Measurements from ENCODE around the gene GOLGA6L22. TPM values are rescaled to one million over a fixed set of nuclear protein-coding genes. Genes with fewer than 3 reads are reported as not detected.
A peak's percentile ranks its signal among the peaks of the same experiment; 100 is the strongest.
"Not testable (repeated sequence)": the region's sequence is repeated elsewhere in the genome, so short reads cannot be mapped to it uniquely, and the experiment has no call there.

Gene GOLGA6L22
- total RNA-seq: not detected in 2 replicates

DNA sequence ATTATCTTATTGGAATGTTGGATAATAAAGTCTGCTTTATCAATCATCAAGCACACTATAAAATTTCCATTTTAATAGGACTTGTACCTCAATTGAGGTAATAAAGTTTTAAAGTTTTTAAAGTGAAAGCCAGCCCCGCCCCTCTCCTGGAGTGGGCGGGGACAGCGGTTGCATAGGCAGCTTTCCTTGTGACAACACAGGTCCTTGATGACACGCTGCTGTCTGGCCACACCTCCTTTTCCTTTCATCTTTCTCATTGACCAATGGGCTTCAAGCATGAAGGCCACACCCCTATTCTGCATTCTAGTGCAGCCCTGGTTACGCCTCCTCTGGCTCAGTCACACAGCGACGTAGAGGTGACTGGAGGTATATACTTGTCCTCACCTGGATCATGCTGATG, at the start of gene GOLGA6L22:
GOLGA6L22 (plus strand) TSS at position 301 of the 400 bp plus-strand sequence; CDS start at position 392, 91 bp downstream.
- H3K27ac Mint-ChIP-seq; H3K4me1 Mint-ChIP-seq (ENCODE audit: low read depth); DNase-seq (ENCODE audit: low spot score); H3K4me3 Mint-ChIP-seq; intact Hi-C loops (cut with micrococcal nuclease); H3K9me3 Mint-ChIP-seq; H3K36me3 Mint-ChIP-seq (ENCODE audit: low read depth); H3K27me3 Mint-ChIP-seq (ENCODE audit: insufficient read depth): not testable (repeated sequence)

- H3K27ac Mint-ChIP-seq; H3K27me3 Mint-ChIP-seq (ENCODE audit: insufficient read depth); H3K9me3 Mint-ChIP-seq; H3K4me1 Mint-ChIP-seq (ENCODE audit: low read depth); DNase-seq (ENCODE audit: low spot score); H3K36me3 Mint-ChIP-seq (ENCODE audit: low read depth); intact Hi-C loops (cut with micrococcal nuclease); H3K4me3 Mint-ChIP-seq: not testable (repeated sequence)
These were observed 41.4 kb upstream of the GOLGA6L22 start for GRCh38 chr15:22417288-22417687.

GRCh38 chr15:22417795-22418194, 40.9 kb upstream of the GOLGA6L22 start:
- DNase-seq (ENCODE audit: low spot score); H3K4me1 Mint-ChIP-seq (ENCODE audit: low read depth); H3K27ac Mint-ChIP-seq; intact Hi-C loops (cut with micrococcal nuclease); H3K9me3 Mint-ChIP-seq; H3K27me3 Mint-ChIP-seq (ENCODE audit: insufficient read depth); H3K4me3 Mint-ChIP-seq; H3K36me3 Mint-ChIP-seq (ENCODE audit: low read depth): not testable (repeated sequence)

DNA sequence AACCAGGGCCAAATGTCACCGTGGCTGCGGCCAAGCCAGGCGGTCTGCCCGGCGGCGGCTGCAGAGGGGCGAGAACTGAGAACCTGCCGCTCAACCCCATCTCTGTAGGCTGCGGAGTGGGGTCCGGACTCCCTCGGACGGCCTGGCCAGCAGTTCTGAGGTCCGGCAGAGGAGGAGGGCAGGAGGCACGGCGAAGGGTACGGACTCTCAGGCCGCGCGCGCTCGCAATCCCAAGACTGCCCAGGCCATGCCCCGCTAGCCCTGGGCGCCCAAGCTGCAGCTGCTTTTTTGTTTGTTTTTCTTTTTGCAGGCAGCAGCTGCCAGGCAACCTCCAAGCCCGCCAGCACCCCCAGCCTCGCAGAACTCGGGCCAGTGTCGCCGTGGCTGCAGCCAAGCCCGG, 40.5 kb upstream of the GOLGA6L22 start:
- H3K36me3 Mint-ChIP-seq (ENCODE audit: low read depth); intact Hi-C loops (cut with micrococcal nuclease); H3K4me1 Mint-ChIP-seq (ENCODE audit: low read depth); H3K27me3 Mint-ChIP-seq (ENCODE audit: insufficient read depth); DNase-seq (ENCODE audit: low spot score); H3K9me3 Mint-ChIP-seq; H3K27ac Mint-ChIP-seq; H3K4me3 Mint-ChIP-seq: not testable (repeated sequence)

DNA sequence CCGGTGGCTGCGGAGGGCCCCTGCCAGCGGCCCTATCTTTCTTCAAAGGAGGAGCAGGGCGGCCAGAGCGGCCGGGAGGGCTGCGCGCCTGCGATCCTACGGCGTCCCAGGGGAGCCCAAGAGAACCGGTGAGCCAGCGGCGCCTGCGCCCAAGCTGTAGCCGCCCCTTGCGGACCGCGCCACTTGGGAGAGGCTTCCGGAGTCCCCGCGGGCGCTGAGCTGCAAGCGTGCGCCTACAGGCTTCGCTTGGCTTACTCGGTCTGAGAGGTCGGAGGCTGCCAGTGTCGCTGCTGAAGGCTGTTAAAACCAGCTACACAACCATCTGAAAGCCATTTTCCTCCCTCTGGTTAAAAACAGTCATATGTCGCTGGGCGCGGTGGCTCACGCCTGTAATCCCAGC, 40.0 kb upstream of the GOLGA6L22 start:
- DNase-seq (ENCODE audit: low spot score); H3K27ac Mint-ChIP-seq; H3K9me3 Mint-ChIP-seq; H3K4me1 Mint-ChIP-seq (ENCODE audit: low read depth); H3K36me3 Mint-ChIP-seq (ENCODE audit: low read depth); H3K4me3 Mint-ChIP-seq; H3K27me3 Mint-ChIP-seq (ENCODE audit: insufficient read depth); intact Hi-C loops (cut with micrococcal nuclease): not testable (repeated sequence)

- H3K4me1 Mint-ChIP-seq (ENCODE audit: low read depth); H3K36me3 Mint-ChIP-seq (ENCODE audit: low read depth); H3K27me3 Mint-ChIP-seq (ENCODE audit: insufficient read depth); intact Hi-C loops (cut with micrococcal nuclease); H3K9me3 Mint-ChIP-seq; DNase-seq (ENCODE audit: low spot score); H3K4me3 Mint-ChIP-seq; H3K27ac Mint-ChIP-seq: not testable (repeated sequence)
These were observed 38.4 kb upstream of the GOLGA6L22 start for GRCh38 chr15:22420340-22420739.

GRCh38 chr15:22429426-22429825, 29.3 kb upstream of the GOLGA6L22 start:
- H3K9me3 Mint-ChIP-seq; H3K27me3 Mint-ChIP-seq (ENCODE audit: insufficient read depth); intact Hi-C loops (cut with micrococcal nuclease); H3K4me3 Mint-ChIP-seq; H3K4me1 Mint-ChIP-seq (ENCODE audit: low read depth); H3K36me3 Mint-ChIP-seq (ENCODE audit: low read depth); DNase-seq (ENCODE audit: low spot score); H3K27ac Mint-ChIP-seq: not testable (repeated sequence)

DNA sequence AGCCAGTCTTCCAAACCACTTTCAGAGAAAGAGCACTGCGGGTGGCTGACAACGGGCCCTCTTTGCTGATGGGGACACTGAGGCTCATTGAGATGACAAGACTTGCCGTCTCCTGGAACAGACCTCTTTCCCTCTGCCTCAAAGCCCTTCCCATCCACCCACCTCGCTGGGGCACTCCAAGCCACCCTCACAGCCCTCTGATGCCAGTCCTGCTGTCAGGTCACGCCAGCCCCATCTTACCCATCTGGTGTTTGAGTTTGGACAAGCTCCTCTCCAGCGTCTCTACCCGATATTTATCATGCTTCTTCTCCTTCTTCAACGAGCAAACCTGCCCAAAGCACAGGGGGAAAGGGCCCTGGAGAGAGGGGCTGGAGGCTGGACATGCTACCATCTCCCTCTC, 27.0 kb upstream of the GOLGA6L22 start:
- DNase-seq (ENCODE audit: low spot score); H3K27me3 Mint-ChIP-seq (ENCODE audit: insufficient read depth); H3K9me3 Mint-ChIP-seq; H3K36me3 Mint-ChIP-seq (ENCODE audit: low read depth); H3K4me3 Mint-ChIP-seq; H3K27ac Mint-ChIP-seq; intact Hi-C loops (cut with micrococcal nuclease); H3K4me1 Mint-ChIP-seq (ENCODE audit: low read depth): not testable (repeated sequence)

DNA sequence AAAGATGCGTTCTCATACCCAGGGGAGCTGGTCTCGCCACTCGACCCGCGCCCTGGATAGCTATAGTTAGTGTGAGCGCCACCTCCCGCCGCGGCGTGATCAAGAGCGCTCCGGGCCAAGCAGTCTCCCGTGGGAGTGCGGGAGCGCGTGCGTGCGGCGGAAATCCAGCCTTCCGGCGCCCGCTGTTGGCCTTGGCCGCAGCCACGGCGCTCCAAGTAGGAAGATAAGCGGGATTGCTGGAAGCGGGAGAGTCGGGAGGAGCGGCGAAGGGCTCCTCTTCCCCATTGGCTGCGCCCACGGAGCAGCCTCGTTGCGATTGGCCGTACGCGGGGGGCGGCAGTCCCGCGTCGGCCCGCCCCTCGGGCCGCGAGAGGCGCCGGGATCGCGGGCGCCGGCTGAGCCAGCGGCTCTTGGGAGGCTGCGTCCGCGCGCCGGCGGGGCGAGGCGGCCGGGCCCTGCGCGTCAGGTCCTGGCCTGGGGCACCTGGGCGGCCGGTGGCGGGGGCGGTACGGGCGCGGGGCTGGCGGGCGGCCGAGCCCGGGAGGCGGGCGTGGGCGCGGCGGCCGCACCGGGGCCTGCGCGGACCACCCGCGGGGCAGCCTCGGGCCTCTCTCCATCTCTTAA, 35.9 kb downstream of the GOLGA6L22 start:
- peak; percentile 36 for DNase-seq (ENCODE audit: low spot score)
- H3K4me3 Mint-ChIP-seq; intact Hi-C loops (cut with micrococcal nuclease); H3K9me3 Mint-ChIP-seq; H3K27me3 Mint-ChIP-seq (ENCODE audit: insufficient read depth); H3K36me3 Mint-ChIP-seq (ENCODE audit: low read depth); H3K4me1 Mint-ChIP-seq (ENCODE audit: low read depth); H3K27ac Mint-ChIP-seq: not testable (repeated sequence)

- H3K4me1 Mint-ChIP-seq (ENCODE audit: low read depth); H3K9me3 Mint-ChIP-seq; H3K27me3 Mint-ChIP-seq (ENCODE audit: insufficient read depth); H3K36me3 Mint-ChIP-seq (ENCODE audit: low read depth); intact Hi-C loops (cut with micrococcal nuclease); H3K4me3 Mint-ChIP-seq; DNase-seq (ENCODE audit: low spot score); H3K27ac Mint-ChIP-seq: not testable (repeated sequence)
These were observed 38.5 kb downstream of the GOLGA6L22 start for GRCh38 chr15:22497200-22497599.

- H3K27ac Mint-ChIP-seq; H3K36me3 Mint-ChIP-seq (ENCODE audit: low read depth); intact Hi-C loops (cut with micrococcal nuclease); DNase-seq (ENCODE audit: low spot score); H3K4me3 Mint-ChIP-seq; H3K4me1 Mint-ChIP-seq (ENCODE audit: low read depth); H3K27me3 Mint-ChIP-seq (ENCODE audit: insufficient read depth); H3K9me3 Mint-ChIP-seq: not testable (repeated sequence)
These were observed 39.7 kb downstream of the GOLGA6L22 start for GRCh38 chr15:22498220-22498925.

DNA sequence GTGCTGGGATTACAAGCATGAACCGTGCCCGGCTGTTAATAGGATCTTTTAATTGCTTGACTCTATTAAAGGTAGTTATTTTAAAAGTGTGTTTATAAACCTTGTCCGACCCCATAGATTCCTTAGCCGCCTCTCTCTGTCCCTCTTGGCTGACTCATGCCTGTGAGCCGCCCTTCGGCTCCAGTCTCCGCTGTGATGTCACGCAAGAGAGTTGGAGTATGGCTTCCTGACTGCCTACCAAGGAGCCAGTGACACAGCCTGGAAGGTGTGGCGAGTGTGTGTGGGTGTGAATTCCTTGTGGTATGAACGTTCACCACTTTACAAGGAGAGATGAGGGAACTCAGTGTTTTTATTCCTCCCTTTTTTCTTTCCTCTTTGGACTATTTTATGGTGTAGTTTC, 43.6 kb downstream of the GOLGA6L22 start:
- H3K27ac Mint-ChIP-seq; intact Hi-C loops (cut with micrococcal nuclease): not testable (repeated sequence)

DNA sequence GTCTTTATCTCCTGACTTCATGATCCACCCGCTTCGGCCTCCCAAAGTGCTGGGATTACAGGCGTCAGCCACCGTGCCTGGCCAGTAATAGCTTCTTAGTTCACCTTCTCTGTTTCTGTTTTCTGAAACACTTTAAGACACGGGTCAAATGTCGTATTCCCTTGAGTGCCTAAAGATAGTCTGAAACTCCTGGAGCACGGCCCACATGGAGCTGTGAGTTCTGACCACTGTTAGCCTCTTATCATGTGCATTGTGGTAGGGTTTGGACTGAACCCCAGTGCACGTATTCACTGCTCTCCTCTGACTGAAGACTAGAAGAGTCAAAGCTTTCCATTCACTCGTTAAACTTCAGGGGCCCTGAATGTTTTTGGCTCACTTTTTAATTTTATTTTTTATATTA, 48.3 kb downstream of the GOLGA6L22 start:
- H3K27ac Mint-ChIP-seq; intact Hi-C loops (cut with micrococcal nuclease): not testable (repeated sequence)

More for the DNA sequence above, 43.6 kb downstream of the GOLGA6L22 start:
- not testable (repeated sequence) for H3K36me3 Mint-ChIP-seq (ENCODE audit: low read depth); H3K4me3 Mint-ChIP-seq; H3K4me1 Mint-ChIP-seq (ENCODE audit: low read depth); H3K9me3 Mint-ChIP-seq; H3K27me3 Mint-ChIP-seq (ENCODE audit: insufficient read depth); DNase-seq (ENCODE audit: low spot score)

GRCh38 chr15:22516140-22516539, 57.4 kb downstream of the GOLGA6L22 start:
- H3K36me3 Mint-ChIP-seq (ENCODE audit: low read depth); H3K9me3 Mint-ChIP-seq; intact Hi-C loops (cut with micrococcal nuclease); H3K4me3 Mint-ChIP-seq; DNase-seq (ENCODE audit: low spot score); H3K4me1 Mint-ChIP-seq (ENCODE audit: low read depth); H3K27me3 Mint-ChIP-seq (ENCODE audit: insufficient read depth); H3K27ac Mint-ChIP-seq: not testable (repeated sequence)

More for the DNA sequence above, 48.3 kb downstream of the GOLGA6L22 start:
- not testable (repeated sequence) for H3K4me1 Mint-ChIP-seq (ENCODE audit: low read depth); H3K27me3 Mint-ChIP-seq (ENCODE audit: insufficient read depth); H3K4me3 Mint-ChIP-seq; H3K36me3 Mint-ChIP-seq (ENCODE audit: low read depth); H3K9me3 Mint-ChIP-seq; DNase-seq (ENCODE audit: low spot score)

Measured in activated T-helper 1 cell treated with anti-CD3 and anti-CD28 coated beads, Interleukin-12 subunit alpha, Interleukin-12 subunit beta, Interleukin-2, Interleukin-4 antibody, amounts not matched to agents 30 ng/mL and 10 ng/mL and 1 ng/mL, durations not matched to agents 14 hours and 24 hours and 36 hours (primary cell).